Measurements from ENCODE around the gene ABCG1.

Gene ABCG1

DNA sequence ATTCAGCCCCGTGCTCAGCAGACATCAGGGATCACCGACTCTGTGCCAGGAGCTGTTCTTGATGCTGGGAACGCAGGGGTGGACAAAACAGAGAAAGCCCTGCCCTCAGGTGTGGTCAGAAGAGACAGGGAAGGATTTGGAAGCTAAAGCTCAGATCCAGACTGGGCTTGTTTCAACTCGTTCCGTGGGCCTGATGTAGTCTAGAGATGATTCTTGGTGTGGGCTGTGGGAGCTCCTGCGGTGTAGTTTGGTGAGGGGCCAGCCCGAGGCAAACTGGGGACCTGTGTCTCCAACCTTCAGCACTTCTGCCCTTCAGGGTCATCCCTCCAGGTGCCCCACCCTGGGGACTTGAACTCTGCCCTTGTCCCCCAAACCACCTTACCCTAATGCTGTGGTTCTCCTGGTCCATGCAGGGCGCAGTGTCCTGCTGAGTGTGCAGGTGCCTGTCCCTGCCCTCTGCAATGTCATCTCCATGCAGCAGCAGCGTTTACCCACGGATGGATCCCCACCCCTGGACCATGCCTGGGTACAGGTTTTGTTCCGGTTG lies 17.3 kb upstream of the ABCG1 start:
- TF ChIP-seq CTCF (IDR thresholded peaks at IDR 0.05; ENCODE audit: insufficient read depth, low read length, poor library complexity, severe bottlenecking) = no peak
- Histone ChIP-seq H3K36me3 (ENCODE audit: control insufficient read depth, insufficient read depth, low read length) (no peaks in the 10 kb centered on the region), H3K4me3 (replicated peaks; ENCODE audit: low read depth, low read length) (no peak overlapping the region), H3K27me3 (replicated peaks; ENCODE audit: control insufficient read depth, insufficient read depth, low read length) (peaks cover 1% of the 10 kb centered on the region; the same call in 1 of the 2 replicates)
- no peak for DNase-seq (ENCODE audit: extremely low read depth, insufficient read length)

- TF ChIP-seq CTCF (IDR thresholded peaks at IDR 0.05; ENCODE audit: insufficient read depth, low read length, poor library complexity, severe bottlenecking) = no peak
- no peak for DNase-seq (ENCODE audit: extremely low read depth, insufficient read length)
Measured at GRCh38 chr21:42202321-42202720, 16.6 kb upstream of the ABCG1 start.

DNA sequence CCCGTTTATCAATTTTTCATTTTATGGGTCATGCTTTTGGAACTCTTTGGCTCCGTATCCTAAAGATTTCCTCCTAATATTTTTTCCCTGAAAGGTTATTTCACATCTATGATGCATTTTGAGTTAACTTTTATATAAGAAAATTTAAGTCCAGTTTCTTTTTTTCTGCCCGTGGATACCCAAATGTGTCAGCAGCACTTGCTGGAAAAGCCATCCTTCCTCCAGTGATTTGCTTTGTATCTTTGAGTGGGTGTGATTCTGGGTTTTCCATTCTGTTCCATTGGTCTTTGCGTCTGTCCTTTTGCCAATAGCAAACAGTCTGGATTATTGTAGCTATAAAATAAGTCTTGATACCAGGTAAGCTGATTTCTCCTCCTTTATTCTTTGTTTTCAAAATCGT lies 15.6 kb upstream of the ABCG1 start:
- TF ChIP-seq CTCF (IDR thresholded peaks at IDR 0.05; ENCODE audit: insufficient read depth, low read length, poor library complexity, severe bottlenecking) = no peak
- Histone ChIP-seq H3K4me3 (replicated peaks; ENCODE audit: low read depth, low read length) (no peak overlapping the region), H3K27me3 (replicated peaks; ENCODE audit: control insufficient read depth, insufficient read depth, low read length) (peaks cover 1% of the 10 kb centered on the region; the same call in 1 of the 2 replicates), H3K36me3 (ENCODE audit: control insufficient read depth, insufficient read depth, low read length) (no peaks in the 10 kb centered on the region)
- no peak for DNase-seq (ENCODE audit: extremely low read depth, insufficient read length)

More at GRCh38 chr21:42202321-42202720, 16.6 kb upstream of the ABCG1 start:
- Histone ChIP-seq H3K27me3 (replicated peaks; ENCODE audit: control insufficient read depth, insufficient read depth, low read length) (peaks cover 1% of the 10 kb centered on the region; the same call in 1 of the 2 replicates), H3K4me3 (replicated peaks; ENCODE audit: low read depth, low read length) (no peak overlapping the region), H3K36me3 (ENCODE audit: control insufficient read depth, insufficient read depth, low read length) (no peaks in the 10 kb centered on the region)

DNA sequence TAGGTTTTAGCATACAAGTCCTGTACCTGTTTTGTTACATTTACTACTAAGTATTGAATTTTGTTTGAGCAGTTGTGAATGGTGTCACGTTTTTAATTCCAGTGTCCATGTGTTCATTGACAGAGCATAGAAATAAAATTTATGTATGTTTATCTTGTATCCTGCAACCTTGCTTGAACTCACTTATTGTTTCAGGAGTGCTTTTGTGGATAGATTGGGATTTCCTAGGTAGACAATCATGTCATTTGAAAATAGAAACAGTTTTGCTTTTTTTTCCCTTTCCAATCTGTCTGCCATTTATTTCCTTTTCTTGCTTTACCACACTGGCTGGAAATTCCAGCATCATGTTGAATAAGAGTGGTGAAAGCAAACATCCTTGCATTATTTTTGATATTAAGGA lies 15.0 kb upstream of the ABCG1 start:
- peaks cover 1% of the 10 kb centered on the region; the same call in 1 of the 2 replicates for H3K27me3 ChIP-seq (replicated peaks; ENCODE audit: control insufficient read depth, insufficient read depth, low read length)
- H3K36me3 ChIP-seq (ENCODE audit: control insufficient read depth, insufficient read depth, low read length) = no peaks in the 10 kb centered on the region
- no peak for DNase-seq (ENCODE audit: extremely low read depth, insufficient read length)
- no peak overlapping the region for H3K4me3 ChIP-seq (replicated peaks; ENCODE audit: low read depth, low read length)
- TF ChIP-seq CTCF (IDR thresholded peaks at IDR 0.05; ENCODE audit: insufficient read depth, low read length, poor library complexity, severe bottlenecking) = no peak

DNA sequence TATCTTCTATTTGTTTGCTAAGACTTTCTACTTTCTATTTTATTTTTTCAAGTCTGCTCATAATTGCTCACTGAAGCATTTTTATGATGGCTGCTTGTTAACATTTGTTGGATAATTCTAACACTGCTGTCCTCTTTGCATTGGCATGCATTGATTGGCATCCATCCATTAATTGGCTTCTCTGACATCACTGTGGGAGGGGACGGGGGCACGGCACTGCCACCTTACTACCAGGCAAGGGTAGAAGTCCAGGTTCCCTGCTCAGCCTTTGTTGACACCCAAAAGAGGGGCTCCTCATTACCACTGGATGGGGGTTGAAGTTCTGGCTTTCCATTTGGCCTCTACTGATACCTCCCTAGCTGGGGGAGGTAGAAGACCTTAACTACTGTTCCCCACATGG lies 11.5 kb upstream of the ABCG1 start:
- no peak overlapping the region for H3K4me3 ChIP-seq (replicated peaks; ENCODE audit: low read depth, low read length)
- H3K27me3 ChIP-seq (replicated peaks; ENCODE audit: control insufficient read depth, insufficient read depth, low read length) = 0 out of 2 replicates have a peak, but pooled peaks cover 1% of the 10 kb centered on the region
- no peak for DNase-seq (ENCODE audit: extremely low read depth, insufficient read length)
- H3K36me3 ChIP-seq (ENCODE audit: control insufficient read depth, insufficient read depth, low read length) = no peaks in the 10 kb centered on the region
- no peak for TF ChIP-seq CTCF (IDR thresholded peaks at IDR 0.05; ENCODE audit: insufficient read depth, low read length, poor library complexity, severe bottlenecking)

GRCh38 chr21:42208036-42208435 lies 10.9 kb upstream of the ABCG1 start:
- no peak overlapping the region for H3K4me3 ChIP-seq (replicated peaks; ENCODE audit: low read depth, low read length)
- no peaks in the 10 kb centered on the region for H3K36me3 ChIP-seq (ENCODE audit: control insufficient read depth, insufficient read depth, low read length)
- H3K27me3 ChIP-seq (replicated peaks; ENCODE audit: control insufficient read depth, insufficient read depth, low read length) = 0 out of 2 replicates have a peak, but pooled peaks cover 1% of the 10 kb centered on the region
- TF ChIP-seq CTCF (IDR thresholded peaks at IDR 0.05; ENCODE audit: insufficient read depth, low read length, poor library complexity, severe bottlenecking) = no peak
- no peak for DNase-seq (ENCODE audit: extremely low read depth, insufficient read length)

Data from GM06990 (cell line).